ENCODE measurements around the gene CDK2AP2.

CDK2AP2 gene

DNA sequence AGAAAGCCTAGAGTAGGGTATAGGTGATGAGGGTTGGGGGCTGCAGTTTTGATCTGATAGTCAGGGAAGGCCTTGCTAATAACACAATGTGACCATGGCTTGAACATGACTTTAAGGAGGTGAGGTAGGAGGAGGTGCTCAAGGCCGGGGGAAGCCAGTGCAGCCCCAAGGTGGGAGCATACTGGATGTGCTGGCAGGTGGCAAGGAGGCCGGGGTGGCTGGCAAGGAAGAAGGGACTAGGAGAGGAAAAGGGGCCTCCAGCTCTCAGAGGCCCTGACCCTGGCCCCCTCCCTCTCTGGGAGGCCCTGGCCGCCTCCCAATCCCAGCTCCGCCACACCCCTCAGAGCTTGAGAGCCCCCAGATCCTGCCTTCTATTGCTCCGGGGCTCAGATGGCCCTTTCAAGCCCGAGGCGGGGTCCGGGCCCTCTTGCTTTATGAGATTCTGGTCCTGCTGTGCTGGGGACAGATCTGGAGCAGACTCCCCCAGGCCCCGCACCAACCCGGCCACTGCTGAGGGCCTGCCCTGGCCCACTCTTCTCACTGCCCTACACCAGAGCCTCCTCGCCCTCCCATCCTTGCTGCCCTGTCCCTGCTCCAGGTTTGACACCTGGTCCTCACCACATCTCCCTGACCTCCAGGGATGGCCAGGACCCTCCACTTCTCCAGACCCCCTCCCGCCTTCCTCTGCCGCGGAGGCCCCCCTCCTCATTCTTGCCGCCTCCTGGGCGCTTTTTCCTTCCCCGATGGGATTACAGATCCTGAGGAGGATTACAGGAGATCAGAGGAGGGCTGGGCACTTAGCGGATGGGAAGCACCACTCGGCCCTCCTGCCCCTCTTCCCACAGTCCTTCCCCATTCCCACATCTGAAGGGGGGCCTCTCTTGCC, 4.6 kb downstream of the CDK2AP2 start:
- DNase-seq = no peak

DNA sequence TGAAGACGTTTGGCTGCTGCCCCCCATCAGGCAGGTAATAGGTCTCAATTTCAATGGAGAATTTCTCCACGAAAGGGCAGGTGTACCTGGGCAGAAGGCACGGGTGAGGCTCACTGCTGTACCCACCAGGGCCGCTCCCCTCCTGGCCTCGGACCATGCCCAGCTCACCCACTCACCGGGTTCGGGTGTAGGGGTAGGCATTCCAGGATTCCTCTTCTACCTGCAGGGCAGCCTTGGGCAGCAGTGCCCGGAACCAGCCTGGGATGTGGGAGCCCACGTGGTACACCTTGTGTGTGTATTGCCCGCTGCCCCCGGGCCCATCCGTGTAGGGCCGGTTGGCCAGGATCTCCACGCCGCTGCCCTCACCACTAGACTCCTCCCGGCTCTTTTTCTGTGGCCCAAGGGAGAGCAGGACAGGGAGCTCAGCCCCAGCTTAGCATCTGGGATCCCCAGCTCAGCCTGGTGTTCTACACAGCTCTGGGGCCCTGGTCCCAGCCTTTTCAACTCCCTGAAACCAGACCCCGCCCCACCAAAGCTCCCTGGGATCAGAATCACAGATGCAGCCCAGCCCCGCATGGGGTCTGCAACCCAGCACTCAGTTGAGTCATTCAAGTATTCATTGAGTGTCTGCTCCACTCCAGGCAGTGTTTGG, 5.5 kb downstream of the CDK2AP2 start:
- DNase-seq = no peak

DNA sequence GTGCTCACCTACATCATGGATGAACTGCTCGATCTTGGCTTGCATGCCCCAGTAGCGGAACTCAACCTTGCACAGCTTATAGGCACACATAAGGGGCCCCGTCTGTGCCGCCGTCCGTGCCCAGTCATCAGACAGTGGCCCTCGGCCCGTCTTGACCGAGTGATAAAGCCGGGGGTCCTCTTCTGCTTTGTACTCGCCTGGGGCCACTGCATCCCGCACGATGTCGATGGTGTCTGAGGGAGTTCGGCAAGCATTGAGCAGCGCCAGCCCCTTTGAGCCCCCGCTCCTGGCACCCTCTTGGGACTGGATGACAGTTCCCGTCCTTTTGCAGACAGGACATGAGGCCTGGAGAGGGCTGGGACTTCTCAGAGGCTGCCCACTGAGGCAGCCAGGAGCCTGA, 6.1 kb downstream of the CDK2AP2 start:
- no peak for DNase-seq

DNA sequence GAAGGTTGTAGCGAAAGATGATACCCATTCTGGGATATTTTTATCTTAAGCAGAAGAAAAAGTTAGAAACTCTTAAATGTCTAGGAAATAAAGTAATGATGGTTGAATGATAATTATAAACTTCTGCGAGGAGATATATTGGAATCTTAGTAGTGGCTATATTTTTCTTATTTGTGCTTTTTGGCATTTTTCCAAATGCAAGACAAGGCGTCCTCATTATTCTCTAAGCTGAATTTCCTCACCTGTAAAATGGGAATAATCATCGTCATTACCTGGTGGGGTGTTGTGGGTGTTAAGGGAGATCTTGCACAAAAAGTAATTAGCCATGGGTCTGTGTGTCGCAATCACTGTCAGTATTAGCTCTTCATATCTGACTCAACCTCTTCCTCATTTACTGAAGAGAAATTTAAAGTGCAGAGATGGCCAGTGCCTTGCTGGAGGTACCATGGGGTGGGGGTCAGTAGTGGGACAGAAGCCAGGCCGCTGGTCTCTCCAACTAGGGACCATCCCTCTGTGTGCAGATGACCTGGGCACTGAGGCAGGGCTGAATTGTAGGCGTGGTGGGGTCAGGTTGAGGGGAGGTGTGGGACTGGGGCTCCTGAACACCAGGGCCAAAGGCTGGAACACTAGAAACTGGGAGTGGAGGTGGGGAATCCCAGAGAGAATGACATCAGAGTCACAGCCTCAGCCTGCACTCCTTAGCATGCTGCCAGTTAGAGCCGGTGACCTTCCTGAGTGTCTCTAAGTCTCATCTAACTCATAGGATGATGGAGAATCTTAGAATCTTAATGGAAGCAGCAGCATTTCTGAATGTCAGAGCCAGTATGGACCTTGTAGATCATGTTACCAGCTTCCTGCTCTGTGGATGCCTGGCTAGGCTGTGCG, 6.9 kb downstream of the CDK2AP2 start:
- no peak for DNase-seq

DNA sequence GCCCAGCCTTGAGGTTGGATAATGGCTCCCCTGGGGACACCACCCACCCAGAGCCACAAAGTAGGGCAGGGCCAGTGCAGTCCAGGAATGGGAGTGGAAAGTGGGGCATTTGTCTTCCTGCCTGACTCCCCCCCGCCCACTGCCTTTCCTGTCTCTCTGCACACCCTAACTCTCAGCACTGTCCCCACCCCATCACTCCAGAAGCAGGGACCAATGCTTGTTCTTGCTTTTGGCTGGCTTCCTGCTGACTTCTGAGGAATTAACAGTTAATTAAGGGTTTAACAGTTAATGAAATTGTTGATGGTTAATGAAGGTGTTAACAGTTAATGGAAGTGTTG, 7.5 kb downstream of the CDK2AP2 start:
- no peak for DNase-seq

DNA sequence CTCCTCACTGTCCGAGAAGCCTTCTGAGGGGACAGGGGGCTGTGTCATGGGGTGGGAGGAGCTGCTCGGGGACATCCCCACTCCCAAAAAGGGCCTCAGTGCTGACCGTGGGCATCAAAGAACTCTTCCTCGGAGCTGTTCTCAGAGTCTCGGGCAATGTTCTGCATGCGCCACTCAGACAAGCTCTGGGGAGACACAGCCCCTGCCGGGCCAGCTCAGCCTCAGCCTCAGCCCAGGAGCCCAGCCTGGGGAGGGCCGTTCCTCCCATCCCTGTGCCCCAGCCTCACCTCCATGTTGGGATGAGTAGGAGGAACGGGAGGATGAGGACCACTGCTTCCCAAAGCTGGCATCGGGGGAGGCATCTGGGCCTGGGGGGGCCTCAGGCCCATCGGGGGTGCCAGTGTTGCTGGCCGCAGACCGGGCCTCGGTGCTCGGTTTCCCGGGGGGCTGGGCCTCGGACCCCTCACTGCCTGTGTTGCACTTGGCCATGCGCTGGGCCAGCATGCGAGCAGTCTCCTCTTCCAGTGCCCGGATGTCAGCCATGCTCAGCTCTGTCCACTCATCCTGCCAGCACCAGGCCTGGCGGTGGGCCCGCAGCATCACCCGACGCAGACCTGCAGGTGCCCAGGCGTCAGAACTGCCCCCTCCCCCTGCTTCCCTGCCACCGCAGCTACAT, 8.0 kb downstream of the CDK2AP2 start:
- DNase-seq = no peak

DNA sequence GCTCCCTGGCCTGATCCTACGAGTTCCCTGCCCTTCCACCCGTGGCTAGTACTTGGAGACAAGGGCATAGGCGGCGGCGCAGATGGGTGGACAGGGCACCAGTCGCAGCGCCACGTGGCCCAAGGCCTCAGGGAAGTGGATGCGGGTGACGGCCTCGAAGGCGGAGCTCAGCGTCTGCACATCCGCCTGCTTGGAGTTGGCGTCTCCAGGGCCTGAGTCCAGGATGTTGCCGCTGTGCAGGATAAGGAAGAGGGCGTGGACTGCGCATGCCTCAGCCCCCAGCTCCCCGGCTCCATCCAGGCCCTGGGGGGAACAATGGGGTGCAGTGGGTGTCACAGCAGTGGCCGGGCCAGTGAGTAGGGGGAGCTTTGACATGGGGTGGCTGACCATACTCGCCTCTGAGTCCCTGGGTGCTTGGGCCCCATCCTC, 9.4 kb downstream of the CDK2AP2 start:
- no peak for DNase-seq

DNA sequence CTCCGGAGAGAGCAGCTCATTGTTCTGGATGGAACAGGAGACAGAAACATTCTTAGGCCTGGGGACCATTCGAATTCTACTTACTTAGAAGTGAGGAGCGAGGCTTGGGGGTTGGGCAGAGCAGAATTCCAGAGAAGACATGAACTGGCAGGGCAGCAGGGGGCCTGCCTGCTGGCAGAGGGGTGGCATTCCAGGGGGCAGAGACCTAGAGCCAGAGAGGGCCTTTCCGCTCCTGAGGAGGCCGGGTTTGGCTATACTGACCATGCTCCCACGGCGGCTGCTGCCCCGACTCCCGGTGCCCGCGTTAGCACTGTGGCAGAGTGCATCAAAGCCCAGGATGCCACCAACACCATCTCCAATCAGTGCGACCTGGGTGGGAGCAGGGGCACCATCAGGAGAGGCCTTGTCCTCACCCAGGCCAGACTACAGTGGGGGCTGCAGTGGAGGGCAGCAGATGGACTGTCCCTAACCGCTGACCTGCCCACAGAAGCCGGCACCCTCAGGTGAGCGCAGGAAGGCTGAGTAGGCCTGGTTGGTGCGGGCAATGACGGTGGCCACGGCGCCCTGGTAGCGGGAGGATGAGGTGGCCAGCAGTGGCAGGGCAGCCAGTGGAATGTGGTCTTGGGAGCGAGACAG, 10.2 kb downstream of the CDK2AP2 start:
- DNase-seq = no peak

DNA sequence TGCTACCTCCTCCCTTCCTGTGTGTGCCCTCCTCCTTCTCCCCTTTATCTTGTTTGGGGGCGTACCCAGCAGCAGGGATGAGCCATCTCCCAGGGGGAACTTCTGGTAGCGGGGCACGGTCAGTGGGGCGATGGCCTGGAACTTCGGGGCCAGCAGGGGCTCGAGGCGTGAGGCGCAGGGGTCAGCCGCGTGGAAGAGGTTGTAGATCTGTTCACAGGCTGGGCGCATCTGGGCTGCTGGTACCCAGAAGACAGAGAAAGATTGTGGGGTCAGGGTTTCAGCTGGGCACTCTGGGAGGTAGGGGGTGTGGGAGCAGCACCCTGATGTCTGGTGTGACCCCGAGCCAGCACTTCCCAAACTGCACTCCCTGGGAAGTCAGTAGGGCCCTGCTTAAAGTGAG, 11.8 kb downstream of the CDK2AP2 start:
- DNase-seq = no peak

DNA sequence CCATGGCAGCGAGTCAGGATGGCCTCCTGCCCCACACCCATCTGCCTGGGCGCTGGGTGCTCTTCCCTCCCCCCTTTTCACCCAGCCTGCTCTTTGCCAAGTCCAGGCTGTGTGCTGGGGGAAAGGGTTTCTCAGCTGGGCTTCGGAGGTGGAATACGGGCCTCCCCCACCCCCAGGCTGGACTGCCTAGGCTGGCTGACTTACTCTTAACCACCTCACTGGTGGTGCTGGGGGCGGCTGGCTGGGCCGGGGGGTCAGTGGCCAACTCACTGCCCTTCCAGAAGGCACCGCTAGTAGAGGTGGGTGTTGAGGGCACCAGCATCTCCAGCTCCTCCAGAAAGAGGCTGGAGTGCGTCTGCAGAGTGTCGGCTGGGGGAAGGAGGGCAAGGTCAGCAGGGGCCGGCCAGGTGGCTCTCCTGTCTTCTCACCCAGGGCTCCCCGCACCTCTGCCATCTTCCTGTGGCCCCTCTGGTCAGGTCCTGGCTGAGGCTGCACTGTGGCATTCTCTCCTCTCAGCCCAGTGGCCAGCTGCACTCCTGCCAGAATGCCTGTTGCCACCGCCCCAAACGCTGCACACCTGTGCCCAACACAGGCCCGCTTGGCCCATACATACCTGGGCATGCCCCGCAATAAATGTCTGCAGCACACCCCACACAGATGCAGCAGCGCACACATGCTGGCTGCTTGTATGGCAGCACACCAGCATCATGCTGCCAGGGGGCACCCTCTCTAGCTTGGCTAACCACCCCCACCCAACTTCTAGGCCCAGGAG, 12.5 kb downstream of the CDK2AP2 start:
- DNase-seq = no peak

DNA sequence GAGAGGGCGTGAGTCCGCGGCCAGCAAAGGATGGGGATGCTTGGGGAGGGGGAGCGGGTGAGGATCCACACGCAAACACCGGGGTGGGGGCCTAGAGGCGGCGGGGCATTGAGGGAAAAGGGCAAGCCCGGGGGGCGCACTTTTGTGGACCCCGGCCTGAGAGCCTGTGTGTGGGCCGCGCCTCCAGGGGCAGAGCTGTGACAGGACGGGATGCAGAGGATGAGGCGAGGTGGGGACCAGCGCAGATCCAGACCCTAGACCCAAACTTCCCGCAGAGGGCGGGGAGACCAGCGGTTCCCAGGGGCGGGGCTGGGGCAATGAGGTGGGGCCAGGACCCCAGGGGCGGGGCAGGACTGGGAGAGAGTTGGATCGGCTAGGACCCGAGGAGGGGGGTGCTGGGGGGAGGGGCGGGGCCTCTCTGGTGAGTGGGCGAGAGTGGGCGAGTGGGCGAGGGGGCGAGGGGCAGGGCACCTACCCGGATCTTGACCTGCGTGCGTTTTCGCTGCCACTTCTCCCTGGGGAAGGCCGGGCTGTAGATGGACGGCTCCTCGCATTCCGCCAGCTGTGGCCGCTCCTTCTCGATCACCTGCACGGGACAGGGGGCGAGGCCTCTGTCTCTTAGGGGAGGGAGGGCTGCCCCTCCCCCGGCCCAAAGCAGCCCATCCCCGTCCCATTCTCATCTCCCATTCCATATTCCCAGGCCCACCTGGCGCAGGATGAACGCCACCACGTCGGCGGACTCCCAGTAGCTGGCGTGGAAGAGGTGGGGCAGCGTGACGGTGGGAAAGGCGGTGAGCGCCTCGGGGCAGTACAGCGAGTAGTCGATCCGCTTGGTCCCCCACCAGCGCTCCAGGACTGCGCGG, 13.4 kb downstream of the CDK2AP2 start:
- no peak for DNase-seq

DNA sequence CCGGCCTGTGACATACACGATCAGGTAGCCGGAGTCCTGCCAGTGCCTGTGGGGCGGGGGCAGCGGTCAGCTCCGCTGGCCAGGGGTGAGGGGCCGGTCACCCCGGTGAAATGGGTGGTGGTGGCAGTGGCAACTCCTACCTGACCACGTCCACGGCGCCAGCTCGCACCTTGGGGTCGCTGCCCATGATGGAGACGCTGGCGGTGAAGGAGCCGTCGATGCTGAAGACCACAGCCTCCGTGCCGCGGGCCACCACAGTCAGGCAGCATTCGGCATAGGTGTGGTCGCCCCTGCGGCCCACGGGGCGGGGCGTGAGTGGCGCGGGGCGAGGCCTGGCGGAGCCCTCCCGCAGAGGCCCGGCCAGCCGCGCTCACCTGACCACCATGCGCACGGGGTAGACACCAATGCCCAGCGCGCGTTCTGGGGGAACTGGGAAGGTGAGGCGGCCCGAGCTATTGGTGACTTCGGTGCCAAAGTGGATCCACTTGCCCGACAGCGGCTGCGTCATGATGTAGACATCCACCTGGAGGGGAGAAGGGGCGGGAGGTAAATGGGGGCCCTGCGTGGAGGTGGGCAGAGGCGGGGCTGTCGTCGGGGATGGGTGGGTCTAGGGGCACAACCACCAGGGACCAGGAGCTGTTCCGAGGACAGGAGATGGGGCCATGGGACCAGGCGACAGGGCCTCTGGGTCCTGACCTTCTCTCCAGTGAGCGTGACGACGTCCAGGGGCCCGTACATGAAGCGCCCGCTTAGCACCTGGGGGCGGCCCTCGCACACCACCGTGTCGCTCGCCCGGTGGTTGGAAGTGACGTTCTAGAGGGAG, 14.2 kb downstream of the CDK2AP2 start:
- no peak for DNase-seq

DNA sequence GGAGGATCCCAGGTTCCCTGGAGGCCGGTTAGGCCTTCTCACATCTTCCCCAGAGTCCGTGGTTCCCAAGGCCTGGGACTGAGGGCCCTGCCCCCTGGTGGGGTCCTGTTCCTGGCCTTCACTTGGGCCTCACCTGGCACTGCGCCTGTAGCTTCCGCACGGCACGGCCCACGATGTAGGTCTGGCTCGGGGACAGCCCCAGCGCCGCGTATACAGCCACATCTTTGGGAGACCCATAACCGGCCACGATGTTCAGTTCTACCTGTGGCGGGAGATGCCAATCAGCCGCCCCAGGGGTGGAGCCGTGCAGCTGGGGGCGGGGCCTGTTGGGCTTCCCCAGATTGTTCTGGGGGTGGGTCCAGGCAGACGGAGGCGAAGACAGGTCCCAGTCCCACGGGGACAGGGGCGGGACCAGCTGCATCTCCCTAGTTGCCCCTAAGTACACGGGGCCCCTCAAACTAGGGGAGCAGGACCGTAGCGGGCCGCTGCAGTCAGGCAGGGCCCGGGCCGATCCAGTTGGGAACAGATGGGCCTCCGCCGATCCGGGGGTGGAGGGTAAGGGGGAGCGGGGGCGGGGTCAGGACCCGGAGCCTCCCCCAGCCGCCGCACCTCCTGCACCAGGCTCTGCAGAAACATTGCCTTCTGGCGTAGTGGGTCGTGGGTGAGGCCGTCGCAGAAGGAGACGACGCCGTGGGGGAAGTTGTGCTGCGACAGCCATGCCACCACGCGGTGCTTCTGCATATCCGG, 15.0 kb downstream of the CDK2AP2 start:
- DNase-seq = no peak

DNA sequence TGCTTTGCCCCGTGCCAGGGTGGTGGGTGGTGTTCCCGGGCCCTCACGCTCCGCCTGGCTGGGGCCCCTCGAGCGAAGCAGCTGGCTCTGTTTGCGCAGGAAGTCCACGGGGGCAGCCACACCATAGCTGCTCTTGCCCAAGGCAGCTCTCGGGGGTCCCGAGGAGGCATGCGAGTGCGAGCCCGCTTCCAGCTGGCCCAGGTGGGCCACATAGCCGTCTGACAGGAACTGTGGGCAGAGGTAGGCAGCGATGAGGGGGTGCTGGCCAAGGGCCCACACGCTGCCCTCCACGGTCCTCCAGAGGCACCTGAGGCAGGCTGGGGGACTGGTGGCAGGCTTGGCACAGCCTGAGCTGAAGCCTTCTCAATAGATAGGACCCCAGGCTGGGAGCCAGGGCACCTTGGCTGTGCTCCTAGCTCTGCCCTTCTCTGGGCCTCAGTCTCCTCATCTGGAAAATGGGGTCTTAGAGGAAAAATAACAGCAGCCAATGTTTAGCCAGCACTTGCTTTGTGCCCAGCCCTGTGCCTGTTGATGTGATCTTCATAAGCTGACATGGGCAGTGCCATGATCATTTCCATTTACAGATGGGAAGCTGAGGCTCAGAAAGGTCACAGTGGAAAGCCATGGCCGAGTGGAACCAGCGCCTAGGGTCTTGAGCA, 15.8 kb downstream of the CDK2AP2 start:
- DNase-seq = no peak

DNA sequence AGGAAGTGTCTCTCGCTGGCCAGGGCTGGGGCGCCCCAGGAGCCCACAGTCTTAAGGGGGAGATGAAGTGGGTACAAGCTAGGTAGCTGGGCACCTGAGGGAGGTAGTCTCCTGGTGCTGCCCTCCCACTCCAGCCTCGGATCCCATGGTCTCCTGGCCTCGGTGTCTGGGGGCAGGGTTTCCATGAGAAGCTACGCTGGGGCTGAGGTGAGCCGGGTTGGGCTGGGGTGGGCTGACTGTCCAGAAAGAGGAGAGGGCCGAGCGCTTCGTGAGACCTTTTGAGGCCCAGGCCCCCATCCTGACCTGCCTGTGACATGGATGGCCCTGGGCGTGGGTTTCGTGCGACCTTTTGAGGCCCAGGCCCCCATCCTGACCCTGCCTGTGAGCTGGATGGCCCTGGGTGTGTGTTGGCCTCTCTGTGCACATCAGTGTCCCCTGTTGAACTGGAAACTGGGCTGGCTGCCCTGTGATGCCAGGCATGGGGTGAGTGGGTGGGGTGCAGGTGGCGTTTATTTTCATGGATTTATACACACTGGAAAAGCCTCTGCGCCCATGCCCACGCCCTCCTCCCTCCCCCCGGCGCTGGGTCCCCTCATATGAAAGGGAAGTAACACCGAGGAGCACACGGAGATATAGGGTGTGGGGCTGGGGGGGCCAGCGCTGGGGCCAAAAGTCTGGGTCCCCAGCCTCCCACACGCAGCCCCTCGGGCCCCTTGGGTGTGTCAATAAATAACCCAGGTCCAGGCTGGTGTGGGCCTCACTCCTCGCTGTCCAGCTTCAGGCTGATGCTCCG, 16.5 kb downstream of the CDK2AP2 start:
- no peak for DNase-seq

DNA sequence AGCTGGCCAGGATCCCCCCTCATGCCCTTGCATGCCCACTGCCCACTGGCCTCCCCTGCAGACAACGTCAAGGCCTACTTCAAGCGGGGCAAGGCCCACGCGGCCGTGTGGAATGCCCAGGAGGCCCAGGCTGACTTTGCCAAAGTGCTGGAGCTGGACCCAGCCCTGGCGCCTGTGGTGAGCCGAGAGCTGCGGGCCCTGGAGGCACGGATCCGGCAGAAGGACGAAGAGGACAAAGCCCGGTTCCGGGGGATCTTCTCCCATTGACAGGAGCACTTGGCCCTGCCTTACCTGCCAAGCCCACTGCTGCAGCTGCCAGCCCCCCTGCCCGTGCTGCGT, 17.3 kb downstream of the CDK2AP2 start:
- DNase-seq = no peak

DNA sequence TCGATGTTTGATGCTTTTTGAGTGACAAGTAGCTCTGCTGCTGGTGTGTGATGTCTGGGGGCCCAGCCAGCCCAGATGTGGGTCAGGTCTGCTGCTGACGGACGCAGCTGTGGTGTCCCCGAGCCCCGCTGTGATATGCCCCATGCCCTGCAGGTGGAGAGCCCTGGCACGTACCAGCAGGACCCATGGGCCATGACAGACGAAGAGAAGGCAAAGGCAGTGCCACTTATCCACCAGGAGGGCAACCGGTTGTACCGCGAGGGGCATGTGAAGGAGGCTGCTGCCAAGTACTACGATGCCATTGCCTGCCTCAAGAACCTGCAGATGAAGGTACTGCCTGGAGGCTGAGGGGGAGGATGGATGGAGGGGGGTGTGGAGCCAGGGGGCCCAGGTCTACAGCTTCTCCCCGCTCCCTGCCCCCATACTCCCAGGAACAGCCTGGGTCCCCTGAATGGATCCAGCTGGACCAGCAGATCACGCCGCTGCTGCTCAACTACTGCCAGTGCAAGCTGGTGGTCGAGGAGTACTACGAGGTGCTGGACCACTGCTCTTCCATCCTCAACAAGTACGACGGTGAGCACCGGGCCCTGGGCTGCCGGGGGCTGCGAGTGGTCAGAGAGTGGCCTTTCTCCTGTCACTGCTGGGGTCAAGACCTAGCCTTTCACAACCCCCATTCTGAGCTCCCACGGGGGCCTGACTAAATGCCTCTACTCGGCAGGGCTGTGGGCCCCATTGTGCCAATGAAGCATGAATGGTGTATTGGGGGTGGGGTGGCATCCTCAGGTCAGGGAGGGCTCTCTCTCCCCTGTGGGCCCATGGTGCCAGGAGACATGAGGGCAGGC, 17.9 kb downstream of the CDK2AP2 start:
- DNase-seq = no peak

Data from GDM1 (cell line).